Heart right ventricle (tissue), 16 donors: ENCODE measurements around the gene COL8A2. TPM values are rescaled to one million over a fixed set of nuclear protein-coding genes. Genes with fewer than 3 reads are reported as not detected.

Source experiments
- ATAC-seq, 8 donors: fragments of 200-7000 bp; cut with Tn5 transposase; one replicate each; pipeline ENCODE4 v1.9.1; 2020; ENCODE audit warnings: mild to moderate bottlenecking in 8 of 8, moderate library complexity in 8 of 8, moderate number of reproducible peaks in 1 of 8
- DNase-seq, 2 donors: peaks; one replicate each; pipeline ENCODE4 v3.0.0-alpha.2; 2020
- H3K27ac ChIP-seq, 10 donors: fragments of 200-600 bp; sonication (generic) in 2 of 10; one replicate each; pipeline versions ENCODE4 v1.5.0 to v1.8.0; 2020 to 2022; ENCODE audit warnings: mild to moderate bottlenecking in 3 of 10
- H3K27me3 ChIP-seq, 7 donors: fragments of 200-600 bp; one replicate each; pipeline ENCODE4 v1.8.0; 2021 to 2022; ENCODE audit warnings: mild to moderate bottlenecking in 2 of 7
- H3K36me3 ChIP-seq, 9 donors: fragments of 200-600 bp; sonication (generic) in 1 of 9; one replicate each; pipeline versions ENCODE4 v1.5.0 to v1.8.0; 2020 to 2022; ENCODE audit warnings: mild to moderate bottlenecking in 2 of 9
- H3K4me1 ChIP-seq, 9 donors: fragments of 200-600 bp; sonication (generic) in 1 of 9; one replicate each; pipeline versions ENCODE4 v1.5.0 to v1.8.0; 2020 to 2022; ENCODE audit warnings: mild to moderate bottlenecking in 4 of 9
- H3K4me3 ChIP-seq, 10 donors: fragments of 200-600 bp; sonication (generic) in 2 of 10; one replicate each; pipeline versions ENCODE4 v1.5.0 to v1.8.0; 2020 to 2022; ENCODE audit warnings: mild to moderate bottlenecking in 7 of 10, moderate library complexity in 2 of 10
- H3K9me3 ChIP-seq, 11 donors: fragments of 200-600 bp in 10 of 11; sonication (generic) in 2 of 11; one replicate each; pipeline versions ENCODE4 v1.5.0 to v1.8.0; 2013 to 2022; ENCODE audit warnings: mild to moderate bottlenecking in 2 of 11, control low read depth in 1 of 11, moderate library complexity in 1 of 11
- WGBS, 2 donors: extraction: QIAGEN DNeasy Blood & Tissue Kit; methylation state at CpG; one replicate each; pipeline ENCODE4 v1.1.7; 2013; ENCODE audit warnings: inconsistent platforms in 1 of 2; 5-methylcytosine and 5-hydroxymethylcytosine counted together
- intact Hi-C, 10 donors: fragments of 100-400 bp; cut with DNase I; formaldehyde crosslinking; loops; one replicate each; pipeline versions ENCODE4 v1.11.1 to v1.14.2; 2022
- polyA plus RNA-seq, 2 donors: library from polyadenylated mRNA; stranded (reverse); fragments of 200-250 nt; gene quantifications; one replicate each; pipeline ENCODE4 v1.2.3, GENCODE V29; 2013
- total RNA-seq, 10 donors: library from RNA; stranded (reverse); fragmentation: NEBNext Ultra II Directional in 3 of 10; extraction: Animal tissue kit (Norgen Biotek cat#: 25700) in 3 of 10; gene quantifications; one replicate each; pipeline versions ENCODE4 v1.2.1 to v1.2.4, GENCODE V29; 2021 to 2023
- TF ChIP-seq, protein P1 (sequence below), 9 donors: fragments of 200-600 bp; sonication (generic) in 2 of 9; IDR thresholded peaks; one replicate each; pipeline versions ENCODE4 v1.5.0 to v1.8.0; 2021 to 2022; ENCODE audit warnings: antibody characterized with exemption in 9 of 9, mild to moderate bottlenecking in 5 of 9, moderate library complexity in 1 of 9
- donor health status: Arrhythmogenic right ventricular cardiomyopathy.
- donor health status: ischemic (EF 13 %, LVEDD 7.1; RV severe dilation, severe dysfunction).
- donor health status: healthy with polysubstance abuse.
- donor health status: DM: no; HTN: yes; CAD: no.
- donor health status: DM: no; HTN: no; CAD: no.
- donor health status: ischemic (EF 25% LVEDD 6.9; RV normal size, moderate dysfunction).
- donor health status: ischemic (EF 25% LVEDD 5.7; RV mildly dilated, moderate dysfunction).
- donor health status: healthy.
- donor health status: DM: yes; HTN: yes; CAD: no.
- donor health status: Ischemic cardiomyopathy.
- donor health status: ischemic (EF 35%, LVEDD 5.7; RV mildly dilated, moderate dysfunction).
- donor health status: nonischemic (EF 11% LVEDD 7.7; RV severe dilation, severe dysfunction).
- donor health status: DM: yes; HTN: yes; CAD: no.
- donor health status: PGD.
- donor health status: ischemic (EF 29% LVEDD 5.4; RV normal size, mild dysfunction).
- donor health status: nonischemic (EF 23%, LVEDD 6.1; RV moderate dilation, normal function).

COL8A2 gene
- total and polyA plus RNA-seq, 12 donors, result 0.53 to 2.0 (median 0.73) TPM

DNA sequence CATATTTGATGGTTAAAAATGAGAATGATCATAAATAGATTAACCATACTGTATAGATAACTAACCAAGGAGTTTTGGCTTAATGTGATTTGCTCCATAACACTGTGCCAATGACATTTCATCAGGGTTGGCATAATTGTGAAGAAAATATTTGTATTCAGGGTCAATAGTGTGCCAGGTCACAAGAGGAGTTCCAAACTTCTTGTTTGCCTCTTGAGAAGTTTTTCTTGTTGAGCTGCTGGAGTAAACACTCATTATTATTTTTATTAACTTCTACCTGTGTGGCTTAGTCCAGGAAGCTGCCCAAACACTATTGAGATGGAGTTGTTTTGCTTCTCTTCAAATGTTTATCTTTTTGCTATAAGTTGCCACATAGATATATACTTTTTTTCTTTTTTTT, 38.4 kb upstream of the COL8A2 start:
- peaks cover 26 to 100% (median 94%) of the 10 kb centered on the region in 9 donors for H3K4me1 ChIP-seq
- intact Hi-C loops, result loop anchor here in 1 of 10 donors (5.0 kb wide), 1 partner anchor 59 kb away; the partner anchor contains the start of gene THRAP3
- TF ChIP-seq, protein P1, sequence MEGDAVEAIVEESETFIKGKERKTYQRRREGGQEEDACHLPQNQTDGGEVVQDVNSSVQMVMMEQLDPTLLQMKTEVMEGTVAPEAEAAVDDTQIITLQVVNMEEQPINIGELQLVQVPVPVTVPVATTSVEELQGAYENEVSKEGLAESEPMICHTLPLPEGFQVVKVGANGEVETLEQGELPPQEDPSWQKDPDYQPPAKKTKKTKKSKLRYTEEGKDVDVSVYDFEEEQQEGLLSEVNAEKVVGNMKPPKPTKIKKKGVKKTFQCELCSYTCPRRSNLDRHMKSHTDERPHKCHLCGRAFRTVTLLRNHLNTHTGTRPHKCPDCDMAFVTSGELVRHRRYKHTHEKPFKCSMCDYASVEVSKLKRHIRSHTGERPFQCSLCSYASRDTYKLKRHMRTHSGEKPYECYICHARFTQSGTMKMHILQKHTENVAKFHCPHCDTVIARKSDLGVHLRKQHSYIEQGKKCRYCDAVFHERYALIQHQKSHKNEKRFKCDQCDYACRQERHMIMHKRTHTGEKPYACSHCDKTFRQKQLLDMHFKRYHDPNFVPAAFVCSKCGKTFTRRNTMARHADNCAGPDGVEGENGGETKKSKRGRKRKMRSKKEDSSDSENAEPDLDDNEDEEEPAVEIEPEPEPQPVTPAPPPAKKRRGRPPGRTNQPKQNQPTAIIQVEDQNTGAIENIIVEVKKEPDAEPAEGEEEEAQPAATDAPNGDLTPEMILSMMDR (IDR thresholded peaks at IDR 0.05), result no peak

DNA sequence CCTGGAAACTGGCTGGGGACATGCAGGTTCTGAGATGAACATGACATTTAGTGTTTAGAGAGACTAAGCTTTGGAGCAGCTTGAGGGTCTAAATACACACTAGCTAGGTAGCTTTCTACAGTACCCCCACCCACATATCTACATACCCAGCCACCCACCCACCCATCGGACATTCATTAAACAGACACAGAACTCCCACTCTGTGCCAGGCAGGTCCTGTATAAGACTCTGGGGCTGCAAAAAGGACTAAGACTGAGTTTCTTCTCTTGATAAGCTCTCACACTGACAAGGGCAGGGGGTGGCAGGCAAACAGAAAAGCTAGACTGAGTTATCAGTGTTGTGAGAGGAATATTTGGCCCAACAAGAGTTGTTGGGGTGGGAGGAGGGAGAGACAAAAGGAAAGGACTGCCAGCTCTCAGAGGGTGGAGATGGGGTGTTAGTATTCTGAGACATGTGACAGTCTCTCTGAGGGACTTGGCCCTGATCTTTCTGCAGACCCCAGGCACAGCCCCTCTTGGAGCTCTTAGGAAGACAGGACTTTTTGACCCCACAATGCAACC, 37.7 kb upstream of the COL8A2 start:
- Histone ChIP-seq H3K4me1 (peaks cover 29 to 100% (median 94%) of the 10 kb centered on the region in 9 donors), H3K4me3 (no peak overlapping the region), H3K27ac (peak overlapping the region; percentile 83 to 100 (median 98)), H3K27me3 (no peaks in the 10 kb centered on the region), H3K9me3 (no peaks in the 10 kb centered on the region), H3K36me3 (peaks cover 0 to 44% (median 0%) of the 10 kb centered on the region in 9 donors)
- no peak for DNase-seq
- TF ChIP-seq, protein P1 (IDR thresholded peaks at IDR 0.05), result no peak
- WGBS, 2 donors, result 42 to 43% methylated on average over 1 of the region's 1 CpG
- intact Hi-C loops, result loop anchor here in 1 of 10 donors (5.0 kb wide), 1 partner anchor 60 kb away; the partner anchor contains the start of gene THRAP3
- peak in 5 of 8 donors; percentile 6 to 55 (median 12) for ATAC-seq

More for the DNA sequence above, 38.4 kb upstream of the COL8A2 start:
- H3K36me3 ChIP-seq, result peaks cover 0 to 48% (median 0%) of the 10 kb centered on the region in 9 donors
- ATAC-seq (no peak), DNase-seq (no peak)
- no peaks in the 10 kb centered on the region for H3K27me3 ChIP-seq
- H3K4me3 ChIP-seq, result no peak overlapping the region
- no peaks in the 10 kb centered on the region for H3K9me3 ChIP-seq
- H3K27ac ChIP-seq, result peak overlapping the region in 9 of 10 donors; percentile 18 to 100 (median 99)

- H3K27me3 ChIP-seq, result no peaks in the 10 kb centered on the region
- no peaks in the 10 kb centered on the region for H3K9me3 ChIP-seq
- peaks cover 0 to 36% (median 0%) of the 10 kb centered on the region in 9 donors for H3K36me3 ChIP-seq
- DNase-seq (no peak), ATAC-seq (peak; percentile 10 to 43 (median 26))
- H3K27ac ChIP-seq, result peak overlapping the region; percentile 83 to 100 (median 98)
- WGBS, 2 donors, result 12 to 15% methylated on average over 14 of the region's 14 CpGs
- intact Hi-C loops, result loop anchor here in 1 of 10 donors (5.0 kb wide), 1 partner anchor 60 kb away; the partner anchor contains the start of gene THRAP3
- TF ChIP-seq, protein P1 (IDR thresholded peaks at IDR 0.05), result no peak
- peaks cover 31 to 96% (median 89%) of the 10 kb centered on the region in 9 donors for H3K4me1 ChIP-seq
- H3K4me3 ChIP-seq, result peak overlapping the region in 9 of 10 donors; percentile 36 to 58 (median 52)
Observed at GRCh38 chr1:36161641-36162531, 36.9 kb upstream of the COL8A2 start.

DNA sequence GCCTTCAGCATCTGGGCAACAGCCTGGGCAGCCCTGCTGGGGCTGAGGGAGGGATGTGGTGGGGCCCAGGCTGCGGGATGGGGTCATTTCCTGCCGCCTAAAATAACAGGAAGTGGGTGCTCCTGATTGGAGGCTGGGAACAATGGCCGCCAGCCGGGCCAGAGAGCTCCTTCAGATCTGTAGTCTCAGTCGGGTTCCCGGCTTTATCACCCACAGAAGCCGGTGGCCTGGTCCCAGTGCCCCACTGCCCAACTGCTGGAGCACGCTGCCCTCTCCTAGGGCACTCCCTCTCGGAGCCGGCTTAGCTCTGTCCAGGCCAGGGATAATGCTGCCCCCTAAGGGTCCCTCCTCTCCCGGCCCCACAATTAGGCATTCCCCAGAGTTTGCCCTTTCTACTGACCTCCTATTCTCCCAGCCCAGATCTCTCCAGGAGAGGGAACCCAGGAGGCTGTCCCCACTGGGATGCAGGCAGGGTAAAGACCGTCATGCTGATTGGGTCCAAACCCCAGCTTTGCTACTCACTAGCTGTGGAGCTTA, 36.0 kb upstream of the COL8A2 start:
- Histone ChIP-seq H3K9me3 (no peaks in the 10 kb centered on the region), H3K27ac (peak overlapping the region; percentile 83 to 100 (median 98)), H3K4me3 (peak overlapping the region; percentile 5 to 58 (median 50)), H3K36me3 (peaks cover 0 to 36% (median 0%) of the 10 kb centered on the region in 9 donors), H3K27me3 (no peaks in the 10 kb centered on the region), H3K4me1 (peaks cover 31 to 87% (median 80%) of the 10 kb centered on the region in 9 donors)
- peak; percentile 72 to 82 for DNase-seq
- intact Hi-C loops, result loop anchor here in 1 of 10 donors (5.0 kb wide), 1 partner anchor 61 kb away; the partner anchor contains the start of gene THRAP3
- peak; percentile 25 to 71 (median 57) for ATAC-seq
- WGBS, 2 donors, result 0 to 3% methylated on average over 12 of the region's 12 CpGs
- TF ChIP-seq, protein P1 (IDR thresholded peaks at IDR 0.05), result peak in 6 of 9 donors; percentile 31 to 60 (median 46)
